Fibroblast of skin of scalp (primary cell): ENCODE measurements around the gene ALS2.
"Not testable (repeated sequence)": the region's sequence is repeated elsewhere in the genome, so short reads cannot be mapped to it uniquely, and the experiment has no call there.

Source experiments
- DNase-seq: peaks from one replicate; pipeline ENCODE4 v3.0.0-alpha.2; 2013

The ALS2 gene

GRCh38 chr2:201674298-201674697 is 106.4 kb downstream of the ALS2 start:
- DNase-seq: no peak

DNA sequence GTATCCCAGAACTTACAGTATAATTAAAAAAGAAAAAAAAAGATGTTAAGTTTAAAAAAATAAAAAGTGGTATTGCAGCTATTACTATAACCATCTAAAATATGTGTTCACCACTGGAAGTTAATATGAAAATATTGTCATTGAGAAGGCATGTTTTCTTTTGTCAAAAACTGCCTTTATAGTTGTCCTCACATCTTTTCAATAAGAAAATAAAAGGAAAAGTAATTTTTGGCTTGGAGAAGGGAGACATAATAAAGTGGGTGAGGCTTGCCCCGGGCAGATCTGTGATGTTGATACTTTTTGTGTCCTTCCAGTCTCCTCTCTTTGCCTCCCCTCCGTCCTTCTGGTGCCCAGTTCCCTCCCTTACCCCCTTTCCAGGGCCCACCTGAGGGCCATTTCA is 107.2 kb downstream of the ALS2 start:
- peak; percentile 59 for DNase-seq

DNA sequence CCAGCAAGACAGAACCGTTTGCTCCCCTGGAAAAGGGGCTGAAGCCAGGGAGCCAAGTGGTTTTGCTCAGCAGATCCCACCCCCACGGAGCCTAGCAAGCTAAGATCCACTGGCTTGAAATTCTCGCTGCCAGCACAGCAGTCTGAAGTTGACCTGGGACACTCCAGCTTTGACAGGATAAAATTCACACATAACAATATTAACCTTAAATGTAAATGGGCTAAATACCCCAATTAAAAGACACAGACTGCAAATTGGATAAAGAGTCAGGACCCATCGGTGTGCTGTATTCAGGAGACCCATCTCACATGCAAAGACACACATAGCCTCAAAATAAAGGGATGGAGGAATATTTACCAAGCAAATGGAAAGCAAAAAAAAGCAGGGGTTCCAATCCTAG is 109.5 kb downstream of the ALS2 start:
- not testable (repeated sequence) for DNase-seq

GRCh38 chr2:201669865-201670264 is 110.9 kb downstream of the ALS2 start:
- no peak for DNase-seq

DNA sequence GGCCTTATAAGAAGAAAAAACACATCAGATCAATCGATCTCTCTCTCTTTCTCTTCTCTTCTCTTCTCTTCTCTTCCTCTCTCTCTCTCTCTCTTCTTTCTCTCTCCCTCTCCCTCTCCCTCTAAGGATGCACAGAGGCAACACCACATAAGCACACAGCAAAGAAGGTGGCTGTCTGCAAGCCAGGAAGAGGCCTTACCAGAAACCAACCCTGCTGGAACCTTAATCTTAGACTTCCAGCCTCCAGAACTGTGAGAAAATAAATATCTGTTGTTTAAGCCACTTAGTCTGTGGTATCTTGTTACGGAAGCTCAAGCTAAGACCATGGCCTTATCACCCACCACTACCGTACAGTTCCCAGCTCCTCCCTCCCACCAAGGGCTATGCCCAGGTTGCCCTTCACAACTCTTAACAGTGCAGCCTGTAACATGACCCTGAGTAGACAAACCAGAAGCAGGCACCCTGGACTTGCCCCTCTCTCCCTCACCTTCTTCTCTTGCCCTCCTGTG is 112.3 kb downstream of the ALS2 start:
- DNase-seq: no peak

- no peak for DNase-seq
These were observed 116.4 kb downstream of the ALS2 start for GRCh38 chr2:201664334-201664733.

- DNase-seq: no peak
These were observed 119.4 kb downstream of the ALS2 start for GRCh38 chr2:201661366-201661765.

DNA sequence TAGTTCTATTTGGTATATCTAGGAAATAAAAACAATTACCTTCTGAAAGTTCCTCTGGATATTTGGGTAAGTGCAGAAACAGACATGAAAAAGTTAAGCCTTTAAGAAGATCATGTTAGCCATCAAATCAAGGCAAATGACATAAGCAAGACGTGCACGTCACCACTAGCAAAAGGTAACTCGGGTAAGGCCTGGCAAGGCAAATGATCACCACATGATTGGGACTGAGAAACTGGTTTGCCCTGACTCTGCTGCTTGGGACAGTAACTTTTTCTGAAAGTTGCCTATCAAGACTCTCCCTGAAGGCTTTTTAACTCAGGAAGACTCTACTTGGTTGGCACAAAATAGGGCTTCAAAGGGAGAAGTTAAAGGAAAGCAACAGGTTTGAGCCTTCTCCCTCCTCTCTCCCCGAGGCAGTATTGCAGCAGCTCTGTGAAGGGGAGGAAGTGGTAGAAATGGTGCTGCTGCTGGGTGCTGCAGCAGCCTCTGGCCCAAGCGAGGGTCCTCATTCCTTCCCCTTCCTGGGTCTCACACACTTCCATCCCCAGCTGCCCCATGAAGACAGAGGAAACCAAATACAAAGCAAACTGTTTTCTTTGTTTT is 120.3 kb downstream of the ALS2 start:
- no peak for DNase-seq

DNA sequence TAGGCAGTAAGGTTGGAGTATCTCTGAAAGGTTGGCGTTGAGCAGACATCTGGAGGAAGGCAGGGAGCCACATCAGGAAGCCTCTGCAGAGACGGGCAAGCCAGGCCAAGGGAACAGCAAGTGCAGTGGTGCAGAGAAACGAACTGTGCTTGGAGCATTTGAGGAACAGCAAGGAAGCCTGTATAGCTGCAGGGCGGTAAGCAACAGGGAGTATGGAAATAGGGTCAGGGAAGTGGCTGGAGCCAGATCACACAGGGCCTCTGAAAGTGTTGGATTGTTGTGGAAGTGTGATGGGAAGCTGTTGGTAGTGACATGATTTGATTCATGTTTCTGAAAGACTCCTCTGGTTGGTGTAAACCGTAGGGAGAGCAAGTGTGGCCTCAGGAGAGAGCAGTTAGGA is 124.0 kb downstream of the ALS2 start:
- no peak for DNase-seq

GRCh38 chr2:201656102-201656501 is 124.6 kb downstream of the ALS2 start:
- DNase-seq: no peak

DNA sequence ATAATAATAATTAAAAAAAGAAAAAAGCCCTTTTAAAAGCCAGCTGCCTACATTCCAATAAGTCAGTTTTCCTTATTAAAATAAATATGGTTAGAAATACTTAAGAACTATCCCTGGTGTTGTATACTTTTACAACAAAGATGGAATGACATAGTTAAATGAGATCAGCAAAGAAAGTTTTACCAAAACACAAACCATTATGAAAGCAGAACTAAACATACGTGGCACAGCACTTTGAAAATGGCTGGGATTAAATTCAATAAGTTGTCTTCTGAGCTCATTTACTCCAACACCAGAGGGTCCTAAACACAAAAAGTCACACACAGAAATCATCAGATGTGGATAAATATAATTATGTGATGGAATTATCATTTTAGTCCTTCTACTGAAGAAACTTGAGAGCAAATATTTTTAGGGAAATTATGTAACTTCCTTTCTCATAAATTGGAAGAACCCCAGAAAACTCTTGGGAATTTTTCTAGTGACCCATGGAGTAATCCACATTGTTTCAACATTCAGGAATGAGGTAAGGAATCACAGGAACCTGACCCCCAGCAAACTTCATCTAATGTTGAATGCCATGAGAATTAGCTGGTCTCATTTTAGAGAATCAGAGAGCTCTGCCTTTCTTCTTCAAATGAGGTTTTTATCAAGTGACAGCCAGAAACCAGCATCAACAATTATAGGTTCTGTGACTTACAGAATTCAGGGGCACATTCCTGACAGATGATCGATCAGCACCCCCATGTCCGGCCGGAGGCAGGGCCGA is 125.9 kb downstream of the ALS2 start:
- peak; percentile 95 for DNase-seq

DNA sequence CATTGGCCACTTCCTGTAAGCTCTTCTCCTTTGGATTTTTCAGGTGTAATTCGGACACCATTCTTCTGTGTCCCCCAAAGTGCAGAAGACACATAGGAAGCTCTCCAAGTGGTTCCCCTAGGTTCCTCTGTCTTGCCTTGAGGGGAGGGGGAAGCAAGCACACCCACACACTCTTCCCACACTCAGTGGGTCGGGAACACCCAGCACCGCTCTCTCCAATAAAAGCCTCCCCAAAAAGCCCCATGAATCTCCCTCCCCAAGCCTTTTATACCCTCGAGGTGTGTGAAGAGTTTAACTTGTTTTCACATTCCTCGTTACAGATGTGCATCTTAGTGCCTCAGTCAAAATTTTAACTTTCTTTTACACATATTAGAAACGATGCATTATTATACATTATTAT is 127.5 kb downstream of the ALS2 start:
- DNase-seq: no peak
